Type B pancreatic cell (in vitro differentiated cells): Measurements from ENCODE around the gene DMD. TPM values are rescaled to one million over a fixed set of nuclear protein-coding genes. Genes with fewer than 3 reads are reported as not detected.

Experiments used
- DNase-seq: peaks from one replicate; pipeline ENCODE4 v3.0.0; 2021; ENCODE audit warnings: mixed read lengths; ENCODE audit not compliant: unreplicated experiment; ENCODE audit errors: extremely low spot score
- H3K27ac Mint-ChIP-seq: 2 replicates; pipeline ENCODE4 v1.8.0; 2021; ENCODE audit warnings: mild to moderate bottlenecking, mixed read lengths
- H3K27me3 Mint-ChIP-seq: 2 replicates; pipeline ENCODE4 v1.8.0; 2021; ENCODE audit warnings: mixed read lengths
- H3K36me3 Mint-ChIP-seq: 2 replicates; pipeline ENCODE4 v1.8.0; 2021; ENCODE audit warnings: mixed read lengths
- H3K4me1 Mint-ChIP-seq: one replicate; pipeline ENCODE4 v1.8.0; 2021; ENCODE audit warnings: mixed read lengths; ENCODE audit not compliant: unreplicated experiment
- H3K4me3 Mint-ChIP-seq: 2 replicates; pipeline ENCODE4 v1.8.0; 2021; ENCODE audit warnings: mild to moderate bottlenecking, mixed read lengths
- H3K9me3 Mint-ChIP-seq: 2 replicates; pipeline ENCODE4 v1.8.0; 2021; ENCODE audit warnings: mixed read lengths
- CTCF ChIP-seq: fragments of 200-600 bp; sonication (generic); conservative IDR thresholded peaks from 2 replicates; pipeline ENCODE4 v1.5.0; 2021; ENCODE audit warnings: antibody characterized with exemption, mild to moderate bottlenecking
- total RNA-seq: library from RNA; stranded (reverse); gene quantifications from 2 replicates; pipeline ENCODE4 v1.2.1, GENCODE V29; 2021; ENCODE audit warnings: low replicate concordance

The DMD gene
- total RNA-seq, 1 donor from 2014 or later = 57.1 TPM

- Mint-ChIP-seq H3K9me3 (no peaks in the 10 kb centered on the region), H3K27me3 (no peaks in the 10 kb centered on the region), H3K36me3 (no peaks in the 10 kb centered on the region), H3K27ac (no peak overlapping the region), H3K4me1 (no peaks in the 10 kb centered on the region), H3K4me3 (no peak overlapping the region)
- DNase-seq = no peak
- peak; percentile 77 for TF ChIP-seq CTCF
Observed at GRCh38 chrX:32483534-32484136, 727.7 kb downstream of the DMD start.

GRCh38 chrX:32480019-32480418 lies 731.3 kb downstream of the DMD start:
- Mint-ChIP-seq H3K27me3 (no peaks in the 10 kb centered on the region), H3K27ac (no peak overlapping the region), H3K4me1 (no peaks in the 10 kb centered on the region), H3K4me3 (no peak overlapping the region), H3K36me3 (no peaks in the 10 kb centered on the region), H3K9me3 (no peaks in the 10 kb centered on the region)
- no peak for DNase-seq
- no peak for TF ChIP-seq CTCF

GRCh38 chrX:32472364-32472763 lies 739.0 kb downstream of the DMD start:
- Mint-ChIP-seq H3K36me3 (no peaks in the 10 kb centered on the region), H3K27me3 (no peaks in the 10 kb centered on the region), H3K27ac (no peak overlapping the region), H3K4me3 (no peak overlapping the region), H3K9me3 (no peaks in the 10 kb centered on the region), H3K4me1 (no peaks in the 10 kb centered on the region)
- no peak for DNase-seq
- TF ChIP-seq CTCF = no peak

- no peak for TF ChIP-seq CTCF
- no peak overlapping the region for H3K4me3 Mint-ChIP-seq
- H3K36me3 Mint-ChIP-seq = no peaks in the 10 kb centered on the region
- H3K4me1 Mint-ChIP-seq = no peaks in the 10 kb centered on the region
- H3K27ac Mint-ChIP-seq = no peak overlapping the region
- no peak for DNase-seq
- peaks cover 2% of the 10 kb centered on the region for H3K27me3 Mint-ChIP-seq
- H3K9me3 Mint-ChIP-seq = no peaks in the 10 kb centered on the region
Observed at GRCh38 chrX:32455704-32456103, 755.6 kb downstream of the DMD start.

- Mint-ChIP-seq H3K27me3 (no peaks in the 10 kb centered on the region), H3K9me3 (no peaks in the 10 kb centered on the region), H3K27ac (no peak overlapping the region), H3K4me1 (no peaks in the 10 kb centered on the region), H3K4me3 (no peak overlapping the region), H3K36me3 (no peaks in the 10 kb centered on the region)
- no peak for DNase-seq
- no peak for TF ChIP-seq CTCF
Observed at GRCh38 chrX:32451954-32452695, 759.2 kb downstream of the DMD start.
